Esophagus squamous epithelium (tissue), 5 donors: Measurements from ENCODE around the gene CD22. TPM values are rescaled to one million over a fixed set of nuclear protein-coding genes. Genes with fewer than 3 reads are reported as not detected.

Experiments
- DNase-seq: peaks from one replicate; lab custom pipeline; 2025; lab: John Stamatoyannopoulos, UW
- H3K27ac ChIP-seq, 4 donors: fragments of 200-600 bp; sonication (generic); one replicate each; pipeline ENCODE4 v1.5.1; 2016 to 2019; ENCODE audit warnings: mild to moderate bottlenecking in 1 of 4
- H3K27me3 ChIP-seq, 4 donors: fragments of 200-600 bp; sonication (generic); 1 replicate in 3 of 4; 2 replicates in 1 of 4; pipeline versions ENCODE4 v1.5.1 to v1.6.0; 2017 to 2021; ENCODE audit warnings: antibody characterized with exemption in 1 of 4
- H3K36me3 ChIP-seq, 3 donors: fragments of 200-600 bp; sonication (generic); one replicate each; pipeline ENCODE4 v1.5.1; 2016 to 2019
- H3K4me1 ChIP-seq, 3 donors: fragments of 200-600 bp; sonication (generic); one replicate each; pipeline ENCODE4 v1.5.1; 2017 to 2019
- H3K4me3 ChIP-seq, 4 donors: fragments of 200-600 bp; sonication (generic); 1 replicate in 3 of 4; 2 replicates in 1 of 4; pipeline ENCODE4 v1.5.1; 2016 to 2019; ENCODE audit warnings: mild to moderate bottlenecking in 2 of 4, moderate library complexity in 1 of 4
- H3K9me3 ChIP-seq, 3 donors: fragments of 200-600 bp; sonication (generic); one replicate each; pipeline ENCODE4 v1.5.1; 2016 to 2019
- POLR2A ChIP-seq, 4 donors: fragments of 450-650 bp; IDR thresholded peaks; one replicate each; pipeline ENCODE4 v1.6.1; 2017; ENCODE audit warnings: antibody characterized with exemption in 4 of 4, mild to moderate bottlenecking in 4 of 4, moderate library complexity in 3 of 4
- whole genome bisulfite sequencing, 2 donors: methylation state at CpG; one replicate each; pipeline ENCODE4 v1.1.5; 2018; 5-methylcytosine and 5-hydroxymethylcytosine counted together
- intact Hi-C: fragments of 100-400 bp; cut with DNase I; formaldehyde crosslinking; loops from one replicate; pipeline ENCODE4 v1.15.0; 2022
- total RNA-seq, 4 donors: library from RNA; depleted of rRNA; stranded (reverse); fragments of >200 nt; gene quantifications; one replicate each; pipeline ENCODE4 v1.1.0, GENCODE V29; 2016
- TF ChIP-seq, protein P1 (sequence below), 6 experiments: fragments of 450-650 bp in 4 of 6; fragments of 200-600 bp in 2 of 6; sonication (generic) in 2 of 6; IDR thresholded peaks; one replicate each; pipeline ENCODE4 v1.5.1; 2016 to 2019; ENCODE audit warnings: antibody characterized with exemption in 6 of 6, mild to moderate bottlenecking in 4 of 6, moderate library complexity in 4 of 6
- donor health status: DM: yes; HTN: yes; CAD: no.

Gene CD22
- total RNA-seq, 4 donors from 2014 or later: 0.11 to 6.1 (median 1.9) TPM

DNA sequence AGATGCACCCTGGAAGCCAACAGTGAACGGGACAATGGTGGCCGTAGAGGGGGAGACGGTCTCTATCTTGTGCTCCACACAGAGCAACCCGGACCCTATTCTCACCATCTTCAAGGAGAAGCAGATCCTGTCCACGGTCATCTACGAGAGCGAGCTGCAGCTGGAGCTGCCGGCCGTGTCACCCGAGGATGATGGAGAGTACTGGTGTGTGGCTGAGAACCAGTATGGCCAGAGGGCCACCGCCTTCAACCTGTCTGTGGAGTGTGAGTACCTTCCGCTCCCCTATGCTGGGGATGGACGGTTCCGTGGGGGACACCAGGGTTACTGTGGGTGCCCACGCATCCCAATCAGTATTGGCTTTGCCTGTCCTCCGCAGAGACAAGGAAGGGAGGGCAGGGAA, 26.5 kb upstream of the CD22 start:
- Histone ChIP-seq H3K27ac (no peak overlapping the region), H3K4me1 (no peaks in the 10 kb centered on the region), H3K36me3 (no peaks in the 10 kb centered on the region), H3K27me3 (peaks cover 0 to 48% (median 0%) of the 10 kb centered on the region in 4 donors), H3K9me3 (no peaks in the 10 kb centered on the region), H3K4me3 (no peak overlapping the region)
- intact Hi-C loops: no loop called here
- TF ChIP-seq, protein P1, sequence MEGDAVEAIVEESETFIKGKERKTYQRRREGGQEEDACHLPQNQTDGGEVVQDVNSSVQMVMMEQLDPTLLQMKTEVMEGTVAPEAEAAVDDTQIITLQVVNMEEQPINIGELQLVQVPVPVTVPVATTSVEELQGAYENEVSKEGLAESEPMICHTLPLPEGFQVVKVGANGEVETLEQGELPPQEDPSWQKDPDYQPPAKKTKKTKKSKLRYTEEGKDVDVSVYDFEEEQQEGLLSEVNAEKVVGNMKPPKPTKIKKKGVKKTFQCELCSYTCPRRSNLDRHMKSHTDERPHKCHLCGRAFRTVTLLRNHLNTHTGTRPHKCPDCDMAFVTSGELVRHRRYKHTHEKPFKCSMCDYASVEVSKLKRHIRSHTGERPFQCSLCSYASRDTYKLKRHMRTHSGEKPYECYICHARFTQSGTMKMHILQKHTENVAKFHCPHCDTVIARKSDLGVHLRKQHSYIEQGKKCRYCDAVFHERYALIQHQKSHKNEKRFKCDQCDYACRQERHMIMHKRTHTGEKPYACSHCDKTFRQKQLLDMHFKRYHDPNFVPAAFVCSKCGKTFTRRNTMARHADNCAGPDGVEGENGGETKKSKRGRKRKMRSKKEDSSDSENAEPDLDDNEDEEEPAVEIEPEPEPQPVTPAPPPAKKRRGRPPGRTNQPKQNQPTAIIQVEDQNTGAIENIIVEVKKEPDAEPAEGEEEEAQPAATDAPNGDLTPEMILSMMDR (IDR thresholded peaks at IDR 0.05): no peak
- TF ChIP-seq POLR2A (IDR thresholded peaks at IDR 0.05): no peak
- WGBS, 2 donors: 77 to 83% methylated on average over 12 to 13 of the region's 16 CpGs
- DNase-seq: no peak

GRCh38 chr19:35303357-35303915, 25.6 kb upstream of the CD22 start:
- no peak for DNase-seq
- intact Hi-C loops: no loop called here
- peaks cover 0 to 55% (median 0%) of the 10 kb centered on the region in 4 donors for H3K27me3 ChIP-seq
- WGBS, 2 donors: 79% methylated on average over 6 of the region's 6 CpGs
- H3K4me3 ChIP-seq: no peak overlapping the region
- H3K36me3 ChIP-seq: no peaks in the 10 kb centered on the region
- no peaks in the 10 kb centered on the region for H3K9me3 ChIP-seq
- no peak overlapping the region for H3K27ac ChIP-seq
- TF ChIP-seq POLR2A (IDR thresholded peaks at IDR 0.05): no peak
- TF ChIP-seq, protein P1 (IDR thresholded peaks at IDR 0.05): no peak
- no peaks in the 10 kb centered on the region for H3K4me1 ChIP-seq

DNA sequence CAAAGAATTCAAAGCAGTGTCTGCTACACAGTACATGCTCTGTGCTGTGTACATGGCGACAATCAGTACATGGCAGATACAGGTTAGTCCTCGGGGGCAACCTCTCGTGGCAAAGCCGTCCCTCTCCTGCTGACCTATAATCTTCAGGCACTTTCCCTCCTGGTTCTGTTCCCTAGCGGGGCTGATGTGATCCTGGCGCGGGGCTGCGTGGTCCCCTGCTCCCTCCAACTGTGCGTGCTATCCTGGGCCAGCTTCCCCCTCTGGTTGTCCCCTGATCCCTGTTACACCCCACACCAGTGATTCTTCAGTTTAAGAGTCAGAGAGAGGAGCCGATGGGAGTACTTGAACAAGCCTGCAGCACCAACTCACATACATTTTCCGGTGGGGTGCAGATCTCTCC, 25.0 kb upstream of the CD22 start:
- Histone ChIP-seq H3K4me3 (no peak overlapping the region), H3K4me1 (no peaks in the 10 kb centered on the region), H3K9me3 (no peaks in the 10 kb centered on the region), H3K27ac (no peak overlapping the region), H3K36me3 (no peaks in the 10 kb centered on the region), H3K27me3 (peaks cover 0 to 53% (median 0%) of the 10 kb centered on the region in 4 donors)
- DNase-seq: no peak
- 75 to 81% methylated on average over 11 of the region's 11 CpGs for WGBS, 2 donors
- TF ChIP-seq POLR2A (IDR thresholded peaks at IDR 0.05): no peak
- TF ChIP-seq, protein P1 (IDR thresholded peaks at IDR 0.05): no peak
- intact Hi-C loops: no loop called here

GRCh38 chr19:35305181-35305580, 23.8 kb upstream of the CD22 start:
- intact Hi-C loops: no loop called here
- 89 to 95% methylated on average over 2 to 5 of the region's 6 CpGs for WGBS, 2 donors
- TF ChIP-seq, protein P1 (IDR thresholded peaks at IDR 0.05): no peak
- no peak for TF ChIP-seq POLR2A (IDR thresholded peaks at IDR 0.05)
- H3K9me3 ChIP-seq: no peaks in the 10 kb centered on the region
- H3K4me3 ChIP-seq: no peak overlapping the region
- H3K36me3 ChIP-seq: no peaks in the 10 kb centered on the region
- no peak overlapping the region for H3K27ac ChIP-seq
- no peak for DNase-seq
- H3K4me1 ChIP-seq: no peaks in the 10 kb centered on the region
- H3K27me3 ChIP-seq: peaks cover 0 to 50% (median 0%) of the 10 kb centered on the region in 4 donors

GRCh38 chr19:35306473-35307246, 22.3 kb upstream of the CD22 start:
- no peak overlapping the region for H3K27ac ChIP-seq
- H3K27me3 ChIP-seq: peaks cover 0 to 45% (median 0%) of the 10 kb centered on the region in 4 donors
- no peaks in the 10 kb centered on the region for H3K36me3 ChIP-seq
- intact Hi-C loops: no loop called here
- 62 to 68% methylated on average over 14 to 20 of the region's 20 CpGs for WGBS, 2 donors
- H3K4me1 ChIP-seq: no peaks in the 10 kb centered on the region
- H3K4me3 ChIP-seq: no peak overlapping the region
- TF ChIP-seq, protein P1 (IDR thresholded peaks at IDR 0.05): peak in 1 of 6 experiments; percentile 19
- no peak for TF ChIP-seq POLR2A (IDR thresholded peaks at IDR 0.05)
- DNase-seq: no peak
- no peaks in the 10 kb centered on the region for H3K9me3 ChIP-seq
